Activated CD4-positive, alpha-beta T cell treated with anti-CD3 and anti-CD28 coated beads, Interleukin-2, amount 50 U/mL, for 16 hours (primary cell): Measurements from ENCODE around the gene LDB1.

Experiments used
- DNase-seq: peaks from one replicate; pipeline ENCODE4 v3.0.0-alpha.2; 2020

The LDB1 gene, protein sequence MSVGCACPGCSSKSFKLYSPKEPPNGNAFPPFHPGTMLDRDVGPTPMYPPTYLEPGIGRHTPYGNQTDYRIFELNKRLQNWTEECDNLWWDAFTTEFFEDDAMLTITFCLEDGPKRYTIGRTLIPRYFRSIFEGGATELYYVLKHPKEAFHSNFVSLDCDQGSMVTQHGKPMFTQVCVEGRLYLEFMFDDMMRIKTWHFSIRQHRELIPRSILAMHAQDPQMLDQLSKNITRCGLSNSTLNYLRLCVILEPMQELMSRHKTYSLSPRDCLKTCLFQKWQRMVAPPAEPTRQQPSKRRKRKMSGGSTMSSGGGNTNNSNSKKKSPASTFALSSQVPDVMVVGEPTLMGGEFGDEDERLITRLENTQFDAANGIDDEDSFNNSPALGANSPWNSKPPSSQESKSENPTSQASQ

DNA sequence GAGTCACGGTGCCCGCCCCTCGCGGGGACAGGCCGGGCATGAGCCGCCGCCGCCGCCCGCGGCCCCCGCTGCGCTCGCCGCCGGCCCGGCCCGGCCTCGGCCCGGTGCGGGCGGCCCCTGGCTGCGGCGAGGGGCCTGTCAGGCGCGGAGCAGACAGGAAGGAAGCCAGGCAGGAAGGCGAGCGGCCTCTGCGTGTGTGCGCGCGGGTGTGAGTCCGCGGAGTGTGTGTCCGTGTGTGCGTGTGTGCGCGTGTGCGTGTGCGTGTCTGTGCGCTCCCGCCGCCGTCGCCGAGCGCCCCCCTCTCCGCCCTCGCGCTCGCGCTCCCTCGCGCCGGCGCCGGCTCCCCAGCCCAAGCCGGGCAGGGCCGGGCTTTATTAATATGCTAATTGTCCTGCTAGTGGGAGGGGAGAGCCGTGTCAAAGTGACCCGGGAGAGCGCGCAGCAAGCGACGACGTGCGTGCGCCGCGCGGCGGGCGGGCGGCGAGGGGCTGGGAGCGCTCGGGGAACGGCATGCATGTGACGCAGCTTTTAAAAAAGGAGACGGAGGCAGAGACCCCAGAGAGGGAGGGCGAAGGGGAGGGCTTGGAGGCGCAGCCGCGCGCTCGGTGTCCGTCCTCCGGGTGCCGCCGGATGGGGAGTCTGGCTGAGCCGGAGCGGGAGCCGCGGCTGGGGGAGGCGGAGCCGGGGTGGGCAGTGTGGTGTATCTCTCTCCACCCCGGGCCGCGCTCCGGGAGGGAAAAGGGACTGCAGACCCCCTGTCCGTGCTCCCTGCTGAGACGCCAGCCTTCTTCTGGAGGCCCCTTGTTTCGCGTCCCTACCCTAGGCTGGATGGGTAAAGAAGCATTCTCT is at the start of gene LDB1:
Gene LDB1 (minus strand): TSS at position 227 of the 849 bp plus-strand sequence. CDS start 258 bp downstream, outside the sequence.
- peak; percentile 76 for DNase-seq

DNA sequence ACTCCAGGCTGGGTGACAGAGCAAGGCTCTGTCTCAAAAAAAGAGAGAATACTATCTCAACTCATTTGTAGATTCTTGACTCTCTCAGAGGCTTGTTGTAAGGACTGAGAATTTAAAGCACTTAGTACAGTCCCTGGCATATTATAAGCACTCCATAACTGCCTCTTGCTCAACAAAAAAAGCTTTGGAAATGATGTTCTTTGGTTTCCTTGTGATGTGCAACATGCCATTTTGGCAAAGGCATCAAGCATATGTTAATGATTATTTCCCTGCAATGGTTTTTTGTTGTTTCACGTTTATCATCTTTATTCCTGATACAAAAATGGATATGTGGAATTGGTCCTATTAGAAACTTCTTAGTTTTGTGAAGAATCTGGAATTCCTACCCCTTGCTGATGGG is 47.7 kb upstream of the LDB1 start:
- DNase-seq = no peak

DNA sequence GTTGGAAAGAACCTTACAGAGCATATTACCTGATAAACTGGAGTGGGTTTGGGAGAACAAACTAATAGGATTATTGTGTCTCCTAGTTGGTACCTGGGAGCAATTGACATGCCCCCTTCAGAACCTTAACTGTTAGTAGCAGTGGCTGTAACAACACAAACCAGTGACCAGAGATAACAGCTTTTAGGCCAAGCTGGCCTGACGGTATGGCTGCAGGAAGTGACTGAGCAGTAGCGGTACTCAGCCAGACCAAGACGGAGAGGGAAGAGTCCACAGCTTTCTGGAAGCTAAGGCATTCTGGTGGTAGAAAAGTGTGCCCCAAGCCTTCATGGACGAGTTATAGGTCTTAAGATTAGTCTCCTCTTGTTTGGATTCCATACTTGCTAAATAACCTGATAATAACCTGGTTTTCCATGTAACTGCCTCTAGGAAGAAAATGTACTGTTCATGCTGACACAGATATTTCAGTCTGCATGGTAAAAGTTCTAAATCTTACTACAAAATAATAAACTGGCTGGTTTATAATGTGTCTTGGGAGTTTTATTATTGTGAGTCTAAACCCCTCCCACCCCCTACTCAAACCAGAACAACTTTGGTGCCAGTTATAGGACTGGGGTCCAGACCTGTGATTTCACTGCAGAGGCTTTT is 43.3 kb upstream of the LDB1 start:
- DNase-seq = no peak

DNA sequence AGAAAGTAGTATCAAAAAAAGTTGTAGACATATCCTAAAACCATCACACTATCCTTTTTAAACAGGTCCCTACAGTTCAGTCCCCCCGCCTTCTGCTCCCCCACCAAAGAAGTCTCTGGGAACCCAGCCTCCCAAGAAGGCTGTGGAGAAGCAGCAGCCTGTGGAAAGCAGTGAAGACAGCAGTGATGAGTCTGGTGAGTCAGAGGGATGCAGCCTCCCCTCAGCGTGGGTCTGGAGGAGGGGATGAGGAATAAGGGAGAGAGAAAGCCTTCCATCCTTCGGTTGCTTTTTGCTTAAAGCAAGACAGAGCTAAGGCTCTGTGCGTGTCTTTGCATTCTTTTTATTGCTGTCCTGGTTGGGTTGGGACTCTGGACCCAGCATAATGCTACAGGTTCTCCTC is 39.7 kb upstream of the LDB1 start:
- DNase-seq = no peak

DNA sequence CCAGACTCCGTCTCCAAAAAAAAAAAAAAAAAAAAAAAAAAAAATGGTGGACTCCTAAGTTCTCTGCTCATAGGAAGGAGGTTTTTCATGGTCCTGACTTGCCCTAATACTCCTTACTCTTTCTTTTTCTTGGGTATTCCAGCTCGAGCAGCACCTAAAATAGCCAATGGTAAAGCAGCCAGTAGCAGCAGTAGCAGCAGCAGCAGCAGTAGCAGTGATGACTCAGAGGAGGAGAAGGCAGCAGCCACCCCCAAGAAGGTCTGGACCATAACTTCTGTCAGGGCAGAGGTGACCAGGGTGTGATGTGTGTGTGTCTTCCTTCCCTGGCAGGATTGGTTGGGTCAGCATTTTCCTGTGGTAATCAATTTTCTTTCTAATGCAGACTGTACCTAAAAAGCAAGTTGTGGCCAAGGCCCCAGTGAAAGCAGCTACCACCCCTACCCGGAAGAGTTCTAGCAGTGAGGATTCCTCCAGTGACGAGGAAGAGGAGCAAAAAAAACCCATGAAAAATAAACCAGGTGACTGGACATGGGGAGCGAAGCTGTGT is 39.0 kb upstream of the LDB1 start:
- DNase-seq = no peak

DNA sequence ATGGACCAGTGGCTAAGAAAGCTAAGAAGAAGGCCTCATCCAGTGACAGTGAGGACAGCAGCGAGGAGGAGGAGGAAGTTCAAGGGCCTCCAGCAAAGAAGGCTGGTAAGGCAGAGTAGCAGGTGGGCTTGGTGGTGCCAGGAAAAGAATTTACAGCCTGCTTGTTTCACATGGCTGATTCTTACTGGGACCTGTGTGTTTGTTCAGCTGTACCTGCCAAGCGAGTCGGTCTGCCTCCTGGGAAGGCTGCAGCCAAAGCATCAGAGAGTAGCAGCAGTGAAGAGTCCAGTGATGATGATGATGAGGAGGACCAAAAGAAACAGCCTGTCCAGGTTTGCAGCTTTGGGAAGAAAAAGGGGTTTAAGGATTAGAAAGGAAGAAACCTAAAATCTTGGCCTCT is 37.1 kb upstream of the LDB1 start:
- no peak for DNase-seq

DNA sequence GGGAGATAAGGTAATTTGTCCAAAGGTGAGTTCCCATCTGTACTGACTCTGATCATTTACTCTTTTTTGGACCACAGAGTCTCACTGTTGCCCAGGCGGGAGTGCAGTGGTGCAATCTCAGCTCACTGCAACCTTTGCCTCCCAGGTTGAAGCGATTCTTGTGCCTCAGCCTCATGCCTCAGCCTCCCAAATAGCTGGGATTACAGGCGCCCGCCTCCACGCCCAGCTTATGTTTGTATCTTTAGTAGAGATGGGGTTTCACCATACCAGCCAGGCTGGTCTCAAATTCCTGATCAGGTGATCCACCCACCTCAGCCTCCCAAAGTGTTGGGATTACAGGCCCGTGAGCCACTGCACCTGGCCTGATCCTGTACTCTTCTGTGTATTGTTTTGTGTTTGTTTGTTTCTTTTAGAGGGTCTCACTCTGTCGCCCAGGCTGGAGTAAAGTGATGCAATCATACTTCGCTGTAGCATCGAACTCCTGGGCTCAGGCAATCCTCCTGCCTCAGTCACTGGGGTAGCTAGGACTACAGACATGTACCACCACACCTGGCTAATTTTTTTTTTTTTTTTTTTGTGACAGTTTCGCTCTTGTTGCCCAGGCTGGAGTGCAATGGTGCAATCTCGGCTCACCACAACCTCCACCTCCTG is 34.4 kb upstream of the LDB1 start:
- DNase-seq = no peak

DNA sequence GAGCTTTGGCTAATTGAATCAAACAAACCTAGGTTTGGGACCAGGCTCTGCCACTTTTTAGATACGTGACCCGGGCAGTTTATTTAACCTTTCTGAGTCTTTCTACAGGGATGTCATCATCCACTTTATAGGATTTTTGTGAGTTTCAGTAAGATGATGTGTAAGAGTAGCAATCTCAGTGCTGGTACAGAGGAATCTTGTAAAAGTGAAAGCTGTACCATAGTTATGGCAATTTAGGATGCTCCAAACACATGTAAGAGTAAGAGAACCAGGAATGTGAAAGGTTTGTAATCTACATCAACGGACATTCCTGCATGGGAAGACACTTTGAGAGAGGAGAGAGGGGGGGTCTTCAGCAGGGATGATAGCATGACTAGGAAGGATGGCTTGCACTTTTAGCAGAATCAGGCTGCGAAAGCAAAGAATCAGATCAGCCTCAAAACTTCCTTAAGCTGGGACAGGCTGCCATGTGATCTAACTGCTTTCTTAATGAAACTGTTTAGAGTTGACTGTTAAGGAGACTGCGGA is 33.0 kb upstream of the LDB1 start:
- DNase-seq = no peak

DNA sequence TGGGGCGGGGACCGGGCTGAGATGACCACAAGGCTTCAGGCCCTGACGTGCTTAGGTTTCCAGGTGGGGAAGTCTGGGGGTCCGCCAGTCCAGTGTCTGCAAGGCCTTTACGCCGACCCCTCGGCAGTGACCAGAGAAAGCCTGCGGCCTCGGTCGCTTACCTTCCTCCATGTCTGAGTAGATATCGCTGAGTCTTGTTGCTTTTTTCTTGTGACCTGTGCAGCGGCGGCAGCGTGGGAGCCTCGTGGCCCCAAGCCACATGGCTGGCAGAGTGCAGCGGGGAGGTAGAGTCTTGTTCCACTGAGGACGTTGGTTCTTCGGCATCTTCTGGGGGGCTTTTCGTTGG is 32.4 kb upstream of the LDB1 start:
- peak; percentile 44 for DNase-seq

DNA sequence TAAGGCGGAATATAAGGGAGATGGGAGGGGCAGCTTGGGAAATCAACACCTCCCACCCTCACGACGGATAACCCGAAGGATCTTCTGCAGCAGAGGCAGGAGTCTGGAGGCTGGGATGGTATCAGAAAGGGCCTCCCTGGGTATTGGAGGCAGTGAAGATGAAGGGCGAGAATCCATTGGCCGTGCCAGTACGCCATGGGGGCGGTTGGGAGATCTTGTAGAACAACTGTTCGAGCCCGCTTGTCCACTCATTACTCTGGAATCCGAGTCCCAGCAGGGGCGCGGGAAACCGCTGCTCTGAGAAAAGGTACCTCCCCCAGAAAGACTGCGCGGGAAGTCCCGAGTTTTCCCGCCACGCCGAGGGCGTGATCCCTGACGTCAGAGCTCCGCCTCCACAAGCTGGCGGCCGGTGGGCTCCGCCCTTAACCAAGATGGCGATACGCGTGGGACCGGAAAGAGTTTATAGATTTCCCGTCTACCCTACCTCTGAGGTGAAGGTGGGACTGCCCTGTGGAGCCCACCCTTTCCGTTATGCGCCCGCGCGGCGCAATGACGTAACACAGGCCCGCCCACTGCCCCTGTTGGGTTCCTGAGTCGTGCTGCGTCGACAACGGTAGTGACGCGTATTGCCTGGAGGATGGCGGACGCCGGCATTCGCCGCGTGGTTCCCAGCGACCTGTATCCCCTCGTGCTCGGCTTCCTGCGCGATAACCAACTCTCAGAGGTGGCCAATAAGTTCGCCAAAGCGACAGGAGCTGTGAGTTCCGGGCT is 31.8 kb upstream of the LDB1 start, which contains the start of gene NOLC1:
Gene NOLC1 (plus strand): TSS at position 616 of the 771 bp plus-strand sequence. CDS start 22 bp downstream, at position 638.
- DNase-seq = peak; percentile 100

DNA sequence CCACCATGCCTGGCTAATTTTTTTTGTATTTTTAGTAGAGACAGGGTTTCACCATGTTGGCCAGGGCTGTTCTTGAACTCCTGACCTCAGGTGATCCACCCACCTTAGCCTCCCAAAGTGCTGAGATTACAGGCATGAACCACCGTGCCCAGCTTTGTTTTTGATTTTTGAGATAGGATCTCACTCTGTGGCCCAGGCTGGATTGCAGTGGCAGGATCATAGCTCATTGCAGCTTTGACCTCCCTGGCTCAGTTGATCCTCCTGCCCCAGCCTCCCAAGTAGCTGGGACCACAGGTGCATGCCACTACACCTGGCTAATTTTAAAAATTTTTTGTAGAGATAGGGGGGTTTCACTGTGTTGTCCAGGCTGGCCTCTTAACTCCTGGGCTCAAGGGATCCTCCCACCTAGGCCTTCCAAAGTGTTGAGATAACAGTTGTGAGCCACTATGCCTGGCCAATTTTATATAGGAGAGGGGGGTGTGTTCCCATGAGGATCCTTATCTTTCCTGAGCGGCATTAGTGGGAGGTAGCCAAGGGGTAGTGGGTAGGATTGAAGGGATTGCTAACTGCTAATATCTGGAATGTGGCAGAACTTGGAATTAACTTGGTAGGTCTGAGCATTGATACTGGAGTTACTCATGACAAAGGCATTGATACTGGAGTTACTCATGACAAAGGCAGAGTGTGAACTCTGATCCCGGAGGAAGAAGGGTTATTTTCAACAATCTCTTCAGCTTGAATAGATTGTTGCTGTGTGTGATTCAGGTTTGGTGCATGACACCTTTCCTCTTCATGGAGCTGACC is 31.0 kb upstream of the LDB1 start:
- DNase-seq = no peak

DNA sequence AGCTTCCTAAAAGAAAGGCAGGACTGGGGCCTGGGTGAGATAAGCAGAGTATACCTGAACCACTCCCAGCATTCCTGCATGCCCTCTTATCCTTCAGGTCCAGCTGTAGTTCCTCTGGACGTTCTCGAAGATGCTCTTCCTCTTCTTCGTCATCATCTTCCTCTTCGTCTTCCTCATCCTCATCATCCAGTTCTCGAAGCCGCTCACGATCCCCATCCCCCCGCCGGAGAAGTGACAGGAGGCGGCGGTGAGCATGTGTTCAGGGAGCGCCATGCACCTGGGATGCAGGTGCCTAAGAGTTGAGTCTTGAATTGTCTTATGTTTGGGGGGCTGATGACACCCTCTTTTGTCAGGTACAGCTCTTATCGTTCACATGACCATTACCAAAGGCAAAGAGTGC is 28.1 kb upstream of the LDB1 start:
- DNase-seq = no peak

DNA sequence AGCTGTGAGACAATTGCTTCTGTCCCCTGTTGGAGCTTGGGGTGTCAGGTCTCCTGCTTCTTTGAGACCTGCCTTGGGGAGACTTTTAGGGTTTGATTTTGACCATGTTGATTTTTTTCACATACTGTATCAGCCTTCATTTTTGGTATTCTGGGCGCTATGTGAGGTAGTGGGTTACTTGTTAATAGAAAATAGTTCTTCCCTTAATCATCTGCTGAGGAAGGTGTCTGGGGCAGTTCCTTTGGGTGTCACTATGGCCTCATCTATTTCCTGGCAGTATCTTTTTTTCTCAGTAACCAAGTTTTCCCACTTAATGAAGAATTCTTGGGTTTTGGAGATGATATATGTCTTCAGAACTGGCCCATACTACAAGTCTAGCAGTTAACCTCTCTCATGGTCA is 27.4 kb upstream of the LDB1 start:
- no peak for DNase-seq

DNA sequence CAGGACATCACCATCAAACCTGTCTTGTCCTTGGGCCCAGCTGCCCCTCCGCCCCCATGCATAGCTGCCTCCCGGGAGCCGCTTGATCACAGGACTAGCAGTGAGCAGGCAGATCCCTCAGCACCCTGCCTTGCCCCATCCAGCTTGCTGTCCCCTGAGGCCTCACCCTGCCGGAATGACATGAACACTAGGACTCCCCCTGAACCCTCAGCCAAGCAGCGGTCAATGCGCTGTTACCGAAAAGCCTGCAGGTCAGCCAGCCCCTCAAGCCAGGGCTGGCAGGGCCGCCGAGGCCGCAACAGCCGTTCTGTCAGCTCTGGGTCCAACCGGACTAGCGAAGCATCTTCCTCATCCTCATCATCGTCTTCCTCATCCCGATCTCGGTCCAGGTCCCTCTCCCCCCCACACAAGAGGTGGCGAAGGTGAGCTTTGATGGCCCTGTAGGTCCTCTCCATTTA is 26.8 kb upstream of the LDB1 start:
- no peak for DNase-seq

DNA sequence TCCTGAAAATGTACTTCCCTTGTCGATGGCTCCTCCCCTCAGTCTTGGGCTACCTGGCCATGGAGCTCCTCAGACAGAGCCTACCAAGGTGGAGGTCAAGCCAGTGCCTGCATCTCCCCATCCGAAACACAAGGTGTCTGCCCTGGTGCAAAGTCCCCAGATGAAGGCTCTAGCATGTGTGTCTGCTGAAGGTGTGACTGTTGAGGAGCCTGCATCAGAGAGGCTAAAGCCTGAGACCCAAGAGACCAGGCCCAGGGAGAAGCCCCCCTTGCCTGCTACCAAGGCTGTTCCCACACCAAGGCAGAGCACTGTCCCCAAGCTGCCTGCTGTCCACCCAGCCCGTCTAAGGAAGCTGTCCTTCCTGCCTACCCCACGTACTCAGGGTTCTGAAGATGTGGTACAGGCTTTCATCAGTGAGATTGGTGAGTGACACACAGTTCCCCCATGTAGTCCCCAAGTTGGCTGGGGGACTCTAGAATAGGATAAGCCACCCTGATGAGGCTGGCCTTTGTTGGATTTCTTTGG is 21.5 kb upstream of the LDB1 start:
- no peak for DNase-seq

DNA sequence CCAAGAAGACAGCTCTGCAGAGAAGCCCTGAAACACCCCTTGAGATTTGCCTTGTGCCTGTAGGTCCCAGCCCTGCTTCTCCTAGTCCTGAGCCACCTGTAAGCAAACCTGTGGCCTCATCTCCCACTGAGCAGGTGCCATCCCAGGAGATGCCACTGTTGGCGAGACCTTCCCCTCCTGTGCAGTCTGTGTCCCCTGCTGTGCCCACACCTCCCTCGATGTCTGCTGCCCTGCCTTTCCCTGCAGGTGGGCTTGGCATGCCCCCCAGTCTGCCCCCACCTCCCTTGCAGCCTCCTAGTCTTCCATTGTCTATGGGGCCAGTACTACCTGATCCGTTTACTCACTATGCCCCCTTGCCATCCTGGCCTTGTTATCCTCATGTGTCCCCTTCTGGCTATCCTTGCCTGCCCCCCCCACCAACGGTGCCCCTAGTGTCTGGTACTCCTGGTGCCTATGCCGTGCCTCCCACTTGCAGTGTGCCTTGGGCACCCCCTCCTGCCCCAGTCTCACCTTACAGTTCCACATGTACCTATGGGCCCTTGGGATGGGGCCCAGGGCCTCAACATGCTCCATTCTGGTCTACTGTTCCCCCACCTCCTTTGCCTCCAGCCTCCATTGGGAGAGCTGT is 20.9 kb upstream of the LDB1 start:
- DNase-seq = no peak

DNA sequence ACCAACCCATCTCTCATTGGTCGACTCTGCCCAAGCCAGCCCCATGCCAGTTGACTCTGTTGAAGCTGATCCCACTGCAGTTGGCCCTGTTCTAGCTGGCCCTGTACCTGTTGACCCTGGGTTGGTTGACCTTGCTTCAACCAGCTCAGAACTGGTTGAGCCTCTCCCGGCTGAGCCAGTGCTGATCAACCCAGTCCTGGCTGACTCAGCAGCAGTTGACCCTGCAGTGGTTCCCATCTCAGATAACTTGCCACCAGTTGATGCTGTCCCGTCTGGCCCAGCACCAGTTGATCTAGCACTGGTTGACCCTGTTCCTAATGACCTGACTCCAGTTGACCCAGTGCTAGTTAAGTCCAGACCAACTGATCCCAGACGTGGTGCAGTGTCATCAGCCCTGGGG is 20.1 kb upstream of the LDB1 start:
- DNase-seq = no peak

DNA sequence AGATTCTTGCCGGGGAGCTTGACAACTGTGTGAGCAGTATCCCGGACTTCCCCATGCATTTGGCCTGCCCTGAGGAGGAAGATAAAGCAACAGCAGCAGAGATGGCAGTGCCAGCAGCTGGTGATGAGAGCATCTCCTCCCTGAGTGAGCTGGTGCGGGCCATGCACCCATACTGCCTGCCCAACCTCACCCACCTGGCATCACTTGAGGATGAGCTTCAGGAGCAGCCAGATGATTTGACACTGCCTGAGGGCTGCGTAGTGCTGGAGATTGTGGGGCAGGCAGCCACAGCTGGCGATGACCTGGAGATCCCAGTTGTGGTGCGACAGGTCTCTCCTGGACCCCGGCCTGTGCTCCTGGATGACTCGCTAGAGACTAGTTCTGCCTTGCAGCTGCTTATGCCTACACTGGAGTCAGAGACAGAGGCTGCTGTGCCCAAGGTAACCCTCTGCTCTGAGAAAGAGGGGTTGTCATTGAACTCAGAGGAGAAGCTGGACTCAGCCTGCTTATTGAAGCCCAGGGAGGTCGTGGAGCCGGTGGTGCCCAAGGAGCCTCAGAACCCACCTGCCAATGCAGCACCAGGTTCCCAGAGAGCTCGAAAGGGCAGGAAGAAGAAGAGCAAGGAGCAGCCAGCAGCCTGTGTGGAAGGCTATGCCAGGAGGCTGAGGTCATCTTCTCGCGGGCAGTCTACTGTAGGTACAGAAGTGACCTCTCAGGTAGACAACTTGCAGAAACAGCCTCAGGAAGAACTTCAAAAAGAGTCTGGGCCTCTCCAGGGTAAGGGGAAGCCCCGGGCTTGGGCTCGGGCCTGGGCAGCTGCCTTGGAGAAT is 19.3 kb upstream of the LDB1 start:
- DNase-seq = no peak

DNA sequence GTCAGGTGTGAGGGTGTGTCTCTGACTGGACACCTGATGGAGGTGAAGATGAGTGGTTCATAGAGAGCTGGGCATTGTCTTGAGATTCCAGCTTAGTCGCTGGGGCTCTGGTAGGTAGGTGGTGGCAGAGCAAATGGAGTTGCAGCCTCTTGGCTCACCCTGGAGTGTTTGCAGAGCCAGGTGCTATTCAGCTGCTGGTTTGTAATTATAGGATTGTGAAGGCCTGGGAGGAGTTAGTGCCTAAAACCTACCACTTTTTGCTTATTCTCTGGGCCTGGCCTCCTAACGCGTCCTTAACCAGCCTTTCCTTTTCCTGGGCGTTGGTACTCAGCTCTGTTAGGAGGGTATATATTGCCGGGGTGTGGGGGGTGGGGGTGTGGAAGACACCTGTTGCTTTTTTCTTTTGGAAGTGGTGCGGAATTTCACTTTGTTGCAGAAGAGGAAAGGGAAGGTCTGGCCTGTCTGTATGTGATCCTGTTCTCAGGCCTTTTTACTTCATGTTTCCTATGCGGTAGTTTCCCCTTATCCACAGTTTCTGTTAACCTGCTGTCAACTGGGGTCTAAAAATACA is 15.9 kb upstream of the LDB1 start:
- DNase-seq = no peak
